Naive thymus-derived CD4-positive, alpha-beta T cell (primary cell): ENCODE data around the gene TMEM123. TPM values are rescaled to one million over a fixed set of nuclear protein-coding genes. Genes with fewer than 3 reads are reported as not detected.

ENCODE experiments used
- ATAC-seq: fragments of 150-1000 bp; cut with Tn5 transposase; 2 replicates; pipeline ENCODE4 v1.10.0; 2021; ENCODE audit warnings: mild to moderate bottlenecking, moderate library complexity
- CTCF ChIA-PET: fragments of 350-600 bp; sonication (Branson Sonifier 250); formaldehyde crosslinking; loops from one replicate; lab custom pipeline; 2021; ENCODE audit warnings: antibody characterized with exemption; lab: Charles Lee
- POLR2A ChIA-PET: fragments of 350-600 bp; sonication (Branson Sonifier 250); formaldehyde crosslinking; loops from one replicate; lab custom pipeline; 2021; ENCODE audit warnings: antibody characterized with exemption, inconsistent platforms; lab: Charles Lee
- DNase-seq, 9 donors: peaks; one replicate each; pipeline versions ENCODE4 v3.0.0 to v3.0.0-alpha.2; 2020 to 2022; ENCODE audit warnings: mixed read lengths in 1 of 9
- H3K27ac ChIP-seq: one replicate; pipeline ENCODE4 v1.7.0; 2013; ENCODE audit warnings: mild to moderate bottlenecking, low read depth, low read length, moderate library complexity
- H3K27me3 ChIP-seq, 2 donors: one replicate each; pipeline ENCODE4 v1.7.0; 2013; ENCODE audit warnings: low read length in 2 of 2, mild to moderate bottlenecking in 2 of 2, moderate library complexity in 2 of 2; ENCODE audit not compliant: control insufficient read depth in 2 of 2, insufficient read depth in 2 of 2
- H3K36me3 ChIP-seq, 3 experiments: 1 replicate in 2 of 3; 2 replicates in 1 of 3; pipeline ENCODE4 v1.7.0; 2013; ENCODE audit warnings: low read length in 3 of 3, mild to moderate bottlenecking in 3 of 3, moderate library complexity in 1 of 3; ENCODE audit not compliant: insufficient read depth in 3 of 3, control insufficient read depth in 2 of 3
- H3K4me1 ChIP-seq, 2 donors: one replicate each; pipeline ENCODE4 v1.7.0; 2013; ENCODE audit warnings: low read length in 2 of 2, mild to moderate bottlenecking in 2 of 2, moderate library complexity in 1 of 2; ENCODE audit not compliant: control insufficient read depth in 2 of 2, insufficient read depth in 2 of 2
- H3K4me3 ChIP-seq: 2 replicates; pipeline ENCODE4 v1.7.0; 2013; ENCODE audit warnings: mild to moderate bottlenecking, low read length
- H3K9me3 ChIP-seq, 3 experiments: 1 replicate in 2 of 3; 2 replicates in 1 of 3; pipeline ENCODE4 v1.7.0; 2013; ENCODE audit warnings: low read length in 3 of 3; ENCODE audit not compliant: control insufficient read depth in 2 of 3
- H3K27ac Mint-ChIP-seq, 9 donors: one replicate each; pipeline ENCODE4 v1.8.0; 2020 to 2022; ENCODE audit warnings: mixed read lengths in 9 of 9, mild to moderate bottlenecking in 8 of 9, moderate library complexity in 5 of 9, inconsistent platforms in 2 of 9
- H3K27me3 Mint-ChIP-seq, 5 donors: one replicate each; pipeline ENCODE4 v1.8.0; 2021 to 2022; ENCODE audit warnings: mixed read lengths in 5 of 5, mild to moderate bottlenecking in 1 of 5
- H3K36me3 Mint-ChIP-seq, 5 donors: one replicate each; pipeline ENCODE4 v1.8.0; 2020 to 2022; ENCODE audit warnings: mixed read lengths in 5 of 5, mild to moderate bottlenecking in 3 of 5, inconsistent platforms in 1 of 5
- H3K4me1 Mint-ChIP-seq, 7 donors: one replicate each; pipeline ENCODE4 v1.8.0; 2020 to 2022; ENCODE audit warnings: mixed read lengths in 7 of 7, mild to moderate bottlenecking in 3 of 7, inconsistent platforms in 1 of 7
- H3K4me3 Mint-ChIP-seq, 10 donors: one replicate each; pipeline ENCODE4 v1.8.0; 2020 to 2022; ENCODE audit warnings: mild to moderate bottlenecking in 10 of 10, mixed read lengths in 10 of 10, moderate library complexity in 6 of 10, inconsistent platforms in 2 of 10
- H3K9me3 Mint-ChIP-seq, 11 donors: one replicate each; pipeline ENCODE4 v1.8.0; 2020 to 2022; ENCODE audit warnings: mixed read lengths in 11 of 11, mild to moderate bottlenecking in 4 of 11, inconsistent platforms in 1 of 11, moderate library complexity in 1 of 11
- intact Hi-C, 2 donors: fragments of 100-400 bp; cut with micrococcal nuclease; formaldehyde crosslinking; loops; one replicate each; pipeline ENCODE4 v1.15.1; 2023
- polyA plus RNA-seq, 2 donors: library from polyadenylated mRNA; unstranded; fragments of 300-500 nt; fragmentation: Illumina TruSeq; gene quantifications; one replicate each; pipeline ENCODE4 v1.2.3, GENCODE V29; 2021
- total RNA-seq, 6 experiments: library from RNA in 5 of 6; stranded (reverse) in 5 of 6; gene quantifications; 1 replicate in 5 of 6; 2 replicates in 1 of 6; pipeline ENCODE4 v1.2.3 and lab custom pipeline; 2021 to 2026

The TMEM123 gene
- total and polyA plus RNA-seq, 7 experiments from 2014 or later, result 270 to 922 (median 485) TPM

- Mint-ChIP-seq H3K4me3 (no peak overlapping the region), H3K9me3 (peaks cover 0 to 2% (median 0%) of the 10 kb centered on the region in 11 donors), H3K27me3 (no peaks in the 10 kb centered on the region), H3K36me3 (peaks cover 12 to 52% (median 37%) of the 10 kb centered on the region in 5 donors), H3K4me1 (peaks cover 21 to 73% (median 56%) of the 10 kb centered on the region in 7 donors), H3K27ac (peak overlapping the region in 6 of 9 donors; percentile 38 to 81 (median 52))
- Histone ChIP-seq H3K4me1 (peaks cover 0 to 34% of the 10 kb centered on the region in 2 donors), H3K27ac (no peak overlapping the region), H3K36me3 (peaks cover 8 to 56% (median 21%) of the 10 kb centered on the region in 3 experiments), H3K27me3 (no peaks in the 10 kb centered on the region), H3K4me3 (no peak overlapping the region), H3K9me3 (no peaks in the 10 kb centered on the region)
- POLR2A ChIA-PET, result interaction anchor here (0.8 to 3.7 kb wide), 11 partner anchors 7 to 91 kb away, joined by 3 to 16 read pairs (median 4); partner anchors contain the start of gene TMEM123
- CTCF ChIA-PET, result interaction anchor here (0.7 to 1.9 kb wide), 5 partner anchors 8 to 93 kb away, joined by 3 to 5 read pairs (median 4); no protein-coding TSS in a partner anchor
- intact Hi-C loops, result loop anchor here in 1 of 2 donors (2.0 kb wide), 1 partner anchor 17 kb away; no protein-coding TSS in a partner anchor
- ATAC-seq (no peak), DNase-seq (no peak)
Measured at GRCh38 chr11:102398297-102398696, 54.3 kb downstream of the TMEM123 start.

GRCh38 chr11:102396708-102397563 lies 55.6 kb downstream of the TMEM123 start:
- H3K36me3 Mint-ChIP-seq, result peaks cover 11 to 53% (median 36%) of the 10 kb centered on the region in 5 donors

GRCh38 chr11:102395720-102396393 lies 56.7 kb downstream of the TMEM123 start:
- intact Hi-C loops, result no loop called here
- Histone ChIP-seq H3K27me3 (no peaks in the 10 kb centered on the region), H3K36me3 (peaks cover 4 to 43% (median 17%) of the 10 kb centered on the region in 3 experiments), H3K4me1 (peaks cover 0 to 24% of the 10 kb centered on the region in 2 donors), H3K9me3 (no peaks in the 10 kb centered on the region), H3K4me3 (no peak overlapping the region), H3K27ac (no peak overlapping the region)
- Mint-ChIP-seq H3K36me3 (peaks cover 7 to 44% (median 33%) of the 10 kb centered on the region in 5 donors), H3K27me3 (no peaks in the 10 kb centered on the region), H3K4me3 (peak overlapping the region in 2 of 10 donors; percentile 23 to 27), H3K9me3 (peaks cover 0 to 2% (median 0%) of the 10 kb centered on the region in 11 donors), H3K4me1 (peaks cover 14 to 59% (median 50%) of the 10 kb centered on the region in 7 donors), H3K27ac (peak overlapping the region in 7 of 9 donors; percentile 39 to 86 (median 78))
- ATAC-seq, result no peak
- ChIA-PET CTCF (interaction anchor here (0.7 to 1.1 kb wide), 4 partner anchors 12 to 218 kb away, joined by 3 read pairs; no protein-coding TSS in a partner anchor), POLR2A (interaction anchor here (0.5 to 1.3 kb wide), 3 partner anchors 14 to 106 kb away, joined by 3 to 8 read pairs (median 4); no protein-coding TSS in a partner anchor)
- no peak for DNase-seq

More at GRCh38 chr11:102396708-102397563, 55.6 kb downstream of the TMEM123 start:
- Mint-ChIP-seq H3K27ac (peak overlapping the region; percentile 18 to 87 (median 73)), H3K4me1 (peaks cover 12 to 67% (median 52%) of the 10 kb centered on the region in 7 donors), H3K27me3 (no peaks in the 10 kb centered on the region), H3K4me3 (peak overlapping the region in 9 of 10 donors; percentile 22 to 69 (median 43)), H3K9me3 (peaks cover 0 to 2% (median 0%) of the 10 kb centered on the region in 11 donors)
- H3K27me3 ChIP-seq, result no peaks in the 10 kb centered on the region
- H3K4me3 ChIP-seq, result no peak overlapping the region
- peaks cover 0 to 24% of the 10 kb centered on the region in 2 donors for H3K4me1 ChIP-seq
- intact Hi-C loops, result no loop called here
- ATAC-seq, result no peak
- POLR2A ChIA-PET, result interaction anchor here (0.8 to 2.3 kb wide), 7 partner anchors 11 to 127 kb away, joined by 3 to 12 read pairs (median 4); partner anchors contain the start of gene TMEM123
- peak overlapping the region; percentile 33 for H3K27ac ChIP-seq
- H3K9me3 ChIP-seq, result no peaks in the 10 kb centered on the region
- DNase-seq, result peak in 1 of 9 donors; percentile 13
- H3K36me3 ChIP-seq, result peaks cover 8 to 53% (median 20%) of the 10 kb centered on the region in 3 experiments
- CTCF ChIA-PET, result interaction anchor here (0.9 to 1.9 kb wide), 5 partner anchors 10 to 94 kb away, joined by 3 to 6 read pairs (median 4); no protein-coding TSS in a partner anchor

GRCh38 chr11:102393272-102393730 lies 59.3 kb downstream of the TMEM123 start:
- H3K27me3 ChIP-seq, result no peaks in the 10 kb centered on the region
- Mint-ChIP-seq H3K4me1 (peaks cover 17 to 62% (median 54%) of the 10 kb centered on the region in 7 donors), H3K9me3 (peaks cover 0 to 3% (median 0%) of the 10 kb centered on the region in 11 donors), H3K4me3 (no peak overlapping the region), H3K27ac (peak overlapping the region; percentile 49 to 91 (median 78)), H3K36me3 (peaks cover 2 to 48% (median 40%) of the 10 kb centered on the region in 5 donors), H3K27me3 (no peaks in the 10 kb centered on the region)
- no peak overlapping the region for H3K27ac ChIP-seq
- no peak overlapping the region for H3K4me3 ChIP-seq
- intact Hi-C loops, result no loop called here
- CTCF ChIA-PET, result interaction anchor here (0.9 to 2.5 kb wide), 14 partner anchors 8 to 107 kb away, joined by 3 to 11 read pairs (median 3); no protein-coding TSS in a partner anchor
- ATAC-seq (no peak), DNase-seq (no peak)
- no peaks in the 10 kb centered on the region for H3K9me3 ChIP-seq
- peaks cover 0 to 26% of the 10 kb centered on the region in 2 donors for H3K4me1 ChIP-seq
- POLR2A ChIA-PET, result interaction anchor here (0.6 to 5.5 kb wide), 5 partner anchors 12 to 79 kb away, joined by 3 to 33 read pairs (median 5); partner anchors contain the start of gene TMEM123
- peaks cover 0 to 40% (median 11%) of the 10 kb centered on the region in 3 experiments for H3K36me3 ChIP-seq

GRCh38 chr11:102391549-102392237 lies 60.9 kb downstream of the TMEM123 start:
- ChIA-PET POLR2A (interaction anchor here (0.7 to 5.5 kb wide), 4 partner anchors 7 to 104 kb away, joined by 3 to 33 read pairs (median 4); no protein-coding TSS in a partner anchor), CTCF (interaction anchor here (0.6 to 2.9 kb wide), 19 partner anchors 9 to 224 kb away, joined by 3 to 27 read pairs (median 5); no protein-coding TSS in a partner anchor)
- H3K27ac ChIP-seq, result no peak overlapping the region
- DNase-seq (no peak), ATAC-seq (no peak)
- intact Hi-C loops, result no loop called here
- H3K4me1 ChIP-seq, result peaks cover 0 to 17% of the 10 kb centered on the region in 2 donors
- no peaks in the 10 kb centered on the region for H3K27me3 ChIP-seq
- no peak overlapping the region for H3K4me3 ChIP-seq
- H3K4me3 Mint-ChIP-seq, result no peak overlapping the region
- peaks cover 11 to 54% (median 48%) of the 10 kb centered on the region in 7 donors for H3K4me1 Mint-ChIP-seq
- peaks cover 6 to 52% (median 47%) of the 10 kb centered on the region in 5 donors for H3K36me3 Mint-ChIP-seq
- peak overlapping the region in 6 of 9 donors; percentile 11 to 91 (median 74) for H3K27ac Mint-ChIP-seq
- H3K27me3 Mint-ChIP-seq, result no peaks in the 10 kb centered on the region
- H3K36me3 ChIP-seq, result peaks cover 0 to 32% (median 8%) of the 10 kb centered on the region in 3 experiments
- peaks cover 0 to 4% (median 0%) of the 10 kb centered on the region in 11 donors for H3K9me3 Mint-ChIP-seq
- H3K9me3 ChIP-seq, result no peaks in the 10 kb centered on the region
